ENCODE measurements around the gene BCL7A.

- TF ChIP-seq POLR2AphosphoS5 (IDR thresholded peaks at IDR 0.05; ENCODE audit: low read depth, low read length) (no peak), REST (IDR thresholded peaks at IDR 0.05; ENCODE audit: insufficient read depth in 1 of 2, low read depth in 2 of 2, low read length in 2 of 2) (no peak)
Observed at GRCh38 chr12:121992059-121992879, 29.4 kb upstream of the BCL7A start.
